ENCODE results near the gene LNX1.

The LNX1 gene

DNA sequence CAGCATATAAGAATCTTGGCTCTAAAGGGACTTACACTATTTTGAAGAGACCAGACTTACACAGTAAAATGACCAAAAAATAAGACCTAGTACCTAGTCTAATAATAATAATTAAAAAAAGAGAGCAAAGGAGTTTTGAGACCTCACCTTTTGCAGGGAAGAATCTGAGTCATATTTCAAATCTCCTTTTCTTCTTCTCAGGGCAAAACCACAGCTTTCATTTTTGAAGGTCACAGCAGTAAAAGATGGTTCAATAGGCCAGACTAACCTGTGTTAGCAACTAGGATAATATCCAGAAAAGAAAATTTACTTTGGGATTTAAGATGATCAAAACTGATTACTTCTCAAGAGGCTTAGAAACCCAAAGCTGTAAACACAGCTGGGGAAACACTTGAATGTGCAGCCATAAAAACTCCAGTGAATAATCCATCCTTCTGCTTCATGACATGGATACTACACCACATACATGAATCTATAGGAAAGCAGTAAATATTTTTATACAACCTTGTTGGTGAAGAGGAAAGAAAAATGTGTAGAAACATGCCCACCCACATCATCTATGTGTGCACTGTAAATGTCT lies 25.9 kb upstream of the LNX1 start:
- H3K4me1 ChIP-seq (ENCODE audit: insufficient read depth, low read length), result no peaks in the 10 kb centered on the region
- H3K4me3 ChIP-seq (ENCODE audit: low read length), result no peak overlapping the region
- no peaks in the 10 kb centered on the region for H3K27me3 ChIP-seq (ENCODE audit: insufficient read depth, low read length)
- no peak overlapping the region for H2AFZ ChIP-seq (ENCODE audit: low read depth, low read length)
- H3K9me3 ChIP-seq (ENCODE audit: low read length), result no peaks in the 10 kb centered on the region
- no peaks in the 10 kb centered on the region for H3K36me3 ChIP-seq (ENCODE audit: insufficient read depth, low read length)

DNA sequence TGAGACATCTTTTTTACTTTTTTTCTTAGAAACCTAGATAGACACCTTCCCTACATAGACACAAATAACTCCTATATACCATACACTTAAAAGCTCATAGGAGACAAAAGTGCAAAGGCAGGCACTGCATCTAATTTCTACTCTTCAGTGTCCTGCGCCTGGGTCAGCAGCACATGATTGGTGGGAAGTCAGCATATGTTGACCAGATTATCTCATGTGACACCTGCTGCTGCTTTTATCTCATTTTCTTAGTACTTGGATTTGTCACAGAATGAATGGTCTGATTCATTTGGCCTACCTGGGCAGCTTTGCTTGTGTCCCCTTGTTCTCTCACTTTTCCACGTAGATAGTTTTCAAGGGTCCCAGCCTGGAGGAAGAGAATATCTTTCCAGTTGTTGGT lies 24.9 kb upstream of the LNX1 start:
- no peaks in the 10 kb centered on the region for H3K9me3 ChIP-seq (ENCODE audit: low read length)
- H3K4me3 ChIP-seq (ENCODE audit: low read length), result no peak overlapping the region
- H2AFZ ChIP-seq (ENCODE audit: low read depth, low read length), result no peak overlapping the region
- no peaks in the 10 kb centered on the region for H3K4me1 ChIP-seq (ENCODE audit: insufficient read depth, low read length)
- no peaks in the 10 kb centered on the region for H3K27me3 ChIP-seq (ENCODE audit: insufficient read depth, low read length)
- H3K36me3 ChIP-seq (ENCODE audit: insufficient read depth, low read length), result no peaks in the 10 kb centered on the region

DNA sequence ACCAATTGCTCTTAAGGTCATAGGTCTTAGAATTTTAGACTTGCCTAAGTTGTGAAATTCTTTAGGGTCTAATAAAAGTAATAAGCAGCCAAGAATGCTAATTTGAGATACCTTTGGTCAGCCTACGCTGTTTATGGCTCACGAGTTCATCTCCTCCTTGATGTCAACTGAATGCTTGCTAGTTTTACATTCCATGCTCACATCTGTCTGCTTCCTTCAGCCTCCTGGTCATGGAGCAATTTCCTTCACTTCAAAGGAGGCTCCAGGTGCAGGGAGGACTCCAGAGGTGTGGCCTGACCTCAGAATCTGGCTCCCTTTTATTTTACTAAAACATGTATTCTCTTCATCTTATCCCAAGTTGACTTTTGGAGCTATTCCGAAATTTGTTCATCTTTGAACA lies 23.3 kb upstream of the LNX1 start:
- Histone ChIP-seq H2AFZ (ENCODE audit: low read depth, low read length) (no peak overlapping the region), H3K4me3 (ENCODE audit: low read length) (no peak overlapping the region), H3K9me3 (ENCODE audit: low read length) (no peaks in the 10 kb centered on the region), H3K27me3 (ENCODE audit: insufficient read depth, low read length) (no peaks in the 10 kb centered on the region), H3K4me1 (ENCODE audit: insufficient read depth, low read length) (no peaks in the 10 kb centered on the region), H3K36me3 (ENCODE audit: insufficient read depth, low read length) (no peaks in the 10 kb centered on the region)

- H3K9me3 ChIP-seq (ENCODE audit: low read length), result no peaks in the 10 kb centered on the region
- H3K4me1 ChIP-seq (ENCODE audit: insufficient read depth, low read length), result no peaks in the 10 kb centered on the region
- no peaks in the 10 kb centered on the region for H3K36me3 ChIP-seq (ENCODE audit: insufficient read depth, low read length)
- no peaks in the 10 kb centered on the region for H3K27me3 ChIP-seq (ENCODE audit: insufficient read depth, low read length)
- H2AFZ ChIP-seq (ENCODE audit: low read depth, low read length), result no peak overlapping the region
- no peak overlapping the region for H3K4me3 ChIP-seq (ENCODE audit: low read length)
Measured at GRCh38 chr4:53613428-53613827, 22.1 kb upstream of the LNX1 start.

GRCh38 chr4:53608649-53609048 lies 17.4 kb upstream of the LNX1 start:
- Histone ChIP-seq H3K36me3 (ENCODE audit: insufficient read depth, low read length) (no peaks in the 10 kb centered on the region), H3K27me3 (ENCODE audit: insufficient read depth, low read length) (no peaks in the 10 kb centered on the region), H3K4me1 (ENCODE audit: insufficient read depth, low read length) (no peaks in the 10 kb centered on the region), H2AFZ (ENCODE audit: low read depth, low read length) (no peak overlapping the region), H3K4me3 (ENCODE audit: low read length) (no peak overlapping the region), H3K9me3 (ENCODE audit: low read length) (no peaks in the 10 kb centered on the region)

DNA sequence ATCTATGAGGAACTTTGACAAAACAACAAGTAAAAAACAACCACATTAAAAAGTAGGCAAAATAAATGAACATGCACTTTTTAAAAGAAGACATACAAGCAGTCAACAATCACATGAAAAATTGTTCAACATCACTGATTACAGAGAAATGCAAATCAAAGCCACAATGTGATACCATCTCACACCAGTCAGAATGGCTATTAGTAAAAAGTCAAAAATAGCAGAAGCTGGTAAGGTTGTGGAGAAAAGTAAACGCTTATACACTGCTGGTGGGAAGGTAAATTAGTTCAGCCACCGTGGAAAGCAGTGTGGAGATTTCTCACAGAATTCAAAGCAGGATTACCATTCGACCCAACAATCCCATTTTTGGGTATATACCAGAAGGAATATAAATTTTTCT lies 17.0 kb upstream of the LNX1 start:
- no peaks in the 10 kb centered on the region for H3K9me3 ChIP-seq (ENCODE audit: low read length)
- H2AFZ ChIP-seq (ENCODE audit: low read depth, low read length), result no peak overlapping the region
- H3K4me3 ChIP-seq (ENCODE audit: low read length), result no peak overlapping the region
- H3K4me1 ChIP-seq (ENCODE audit: insufficient read depth, low read length), result no peaks in the 10 kb centered on the region
- no peaks in the 10 kb centered on the region for H3K36me3 ChIP-seq (ENCODE audit: insufficient read depth, low read length)
- H3K27me3 ChIP-seq (ENCODE audit: insufficient read depth, low read length), result no peaks in the 10 kb centered on the region

GRCh38 chr4:53605783-53606182 lies 14.5 kb upstream of the LNX1 start:
- H2AFZ ChIP-seq (ENCODE audit: low read depth, low read length), result no peak overlapping the region
- H3K4me3 ChIP-seq (ENCODE audit: low read length), result no peak overlapping the region

DNA sequence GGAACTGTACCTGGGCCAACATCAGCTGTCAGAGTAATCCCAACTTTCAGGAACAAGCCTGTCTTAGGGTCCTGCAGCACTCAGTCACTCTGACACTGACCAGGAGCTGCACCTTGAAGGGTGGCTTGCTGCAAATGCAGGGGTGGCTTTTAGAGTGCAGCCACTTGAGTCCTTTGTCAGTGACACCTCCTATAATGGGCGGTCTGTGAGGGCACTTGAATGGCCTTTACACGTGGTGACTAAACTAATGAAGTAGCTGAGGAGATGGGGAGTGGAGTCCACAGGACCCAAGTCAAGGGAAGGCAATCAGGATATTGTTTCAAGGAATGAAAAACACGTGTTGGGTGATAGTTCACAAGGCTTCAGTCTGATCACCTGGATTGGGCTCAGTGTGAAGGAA lies 11.1 kb upstream of the LNX1 start:
- H3K4me3 ChIP-seq (ENCODE audit: low read length), result no peak overlapping the region
- H2AFZ ChIP-seq (ENCODE audit: low read depth, low read length), result no peak overlapping the region
- H3K9me3 ChIP-seq (ENCODE audit: low read length), result no peaks in the 10 kb centered on the region
- H3K4me1 ChIP-seq (ENCODE audit: insufficient read depth, low read length), result no peaks in the 10 kb centered on the region
- no peaks in the 10 kb centered on the region for H3K27me3 ChIP-seq (ENCODE audit: insufficient read depth, low read length)
- no peaks in the 10 kb centered on the region for H3K36me3 ChIP-seq (ENCODE audit: insufficient read depth, low read length)

More at GRCh38 chr4:53605783-53606182, 14.5 kb upstream of the LNX1 start:
- H3K9me3 ChIP-seq (ENCODE audit: low read length), result no peaks in the 10 kb centered on the region
- H3K27me3 ChIP-seq (ENCODE audit: insufficient read depth, low read length), result no peaks in the 10 kb centered on the region
- no peaks in the 10 kb centered on the region for H3K36me3 ChIP-seq (ENCODE audit: insufficient read depth, low read length)
- no peaks in the 10 kb centered on the region for H3K4me1 ChIP-seq (ENCODE audit: insufficient read depth, low read length)

GRCh38 chr4:53601251-53601764 lies 10.0 kb upstream of the LNX1 start:
- no peaks in the 10 kb centered on the region for H3K36me3 ChIP-seq (ENCODE audit: insufficient read depth, low read length)
- no peaks in the 10 kb centered on the region for H3K27me3 ChIP-seq (ENCODE audit: insufficient read depth, low read length)
- H2AFZ ChIP-seq (ENCODE audit: low read depth, low read length), result no peak overlapping the region
- no peaks in the 10 kb centered on the region for H3K4me1 ChIP-seq (ENCODE audit: insufficient read depth, low read length)
- no peaks in the 10 kb centered on the region for H3K9me3 ChIP-seq (ENCODE audit: low read length)
- H3K4me3 ChIP-seq (ENCODE audit: low read length), result no peak overlapping the region

- no peak overlapping the region for H2AFZ ChIP-seq (ENCODE audit: low read depth, low read length)
- no peaks in the 10 kb centered on the region for H3K36me3 ChIP-seq (ENCODE audit: insufficient read depth, low read length)
- no peaks in the 10 kb centered on the region for H3K4me1 ChIP-seq (ENCODE audit: insufficient read depth, low read length)
- H3K27me3 ChIP-seq (ENCODE audit: insufficient read depth, low read length), result no peaks in the 10 kb centered on the region
- H3K9me3 ChIP-seq (ENCODE audit: low read length), result no peaks in the 10 kb centered on the region
- no peak overlapping the region for H3K4me3 ChIP-seq (ENCODE audit: low read length)
Measured at GRCh38 chr4:53599632-53600031, 8.3 kb upstream of the LNX1 start.

GRCh38 chr4:53598901-53599300 lies 7.6 kb upstream of the LNX1 start:
- no peaks in the 10 kb centered on the region for H3K4me1 ChIP-seq (ENCODE audit: insufficient read depth, low read length)
- no peak overlapping the region for H3K4me3 ChIP-seq (ENCODE audit: low read length)
- H3K36me3 ChIP-seq (ENCODE audit: insufficient read depth, low read length), result no peaks in the 10 kb centered on the region
- no peaks in the 10 kb centered on the region for H3K9me3 ChIP-seq (ENCODE audit: low read length)
- no peak overlapping the region for H2AFZ ChIP-seq (ENCODE audit: low read depth, low read length)
- H3K27me3 ChIP-seq (ENCODE audit: insufficient read depth, low read length), result no peaks in the 10 kb centered on the region

DNA sequence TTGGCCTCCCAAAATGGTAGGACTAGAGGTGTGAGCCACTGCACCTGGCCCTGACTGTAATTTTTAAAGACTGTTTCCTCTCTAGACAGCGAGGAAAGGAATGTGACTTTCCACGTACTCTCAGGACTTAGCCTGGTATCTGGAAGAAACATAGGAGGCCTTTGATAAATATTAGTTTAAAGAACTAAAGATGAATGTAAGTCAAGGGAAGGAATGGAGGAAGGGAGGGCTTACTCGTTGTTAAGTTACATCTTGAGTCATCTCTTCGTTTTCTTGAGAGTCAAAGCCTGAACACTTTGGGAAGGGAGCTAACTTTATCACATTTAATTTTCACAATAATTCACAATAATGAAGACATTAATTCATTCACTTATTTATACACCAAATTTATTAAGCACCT lies 7.2 kb upstream of the LNX1 start:
- no peak overlapping the region for H2AFZ ChIP-seq (ENCODE audit: low read depth, low read length)
- no peaks in the 10 kb centered on the region for H3K36me3 ChIP-seq (ENCODE audit: insufficient read depth, low read length)
- H3K4me3 ChIP-seq (ENCODE audit: low read length), result no peak overlapping the region
- H3K9me3 ChIP-seq (ENCODE audit: low read length), result no peaks in the 10 kb centered on the region
- H3K27me3 ChIP-seq (ENCODE audit: insufficient read depth, low read length), result no peaks in the 10 kb centered on the region
- H3K4me1 ChIP-seq (ENCODE audit: insufficient read depth, low read length), result no peaks in the 10 kb centered on the region

- H3K27me3 ChIP-seq (ENCODE audit: insufficient read depth, low read length), result no peaks in the 10 kb centered on the region
- H3K4me1 ChIP-seq (ENCODE audit: insufficient read depth, low read length), result no peaks in the 10 kb centered on the region
Measured at GRCh38 chr4:53596901-53597300, 5.6 kb upstream of the LNX1 start.

DNA sequence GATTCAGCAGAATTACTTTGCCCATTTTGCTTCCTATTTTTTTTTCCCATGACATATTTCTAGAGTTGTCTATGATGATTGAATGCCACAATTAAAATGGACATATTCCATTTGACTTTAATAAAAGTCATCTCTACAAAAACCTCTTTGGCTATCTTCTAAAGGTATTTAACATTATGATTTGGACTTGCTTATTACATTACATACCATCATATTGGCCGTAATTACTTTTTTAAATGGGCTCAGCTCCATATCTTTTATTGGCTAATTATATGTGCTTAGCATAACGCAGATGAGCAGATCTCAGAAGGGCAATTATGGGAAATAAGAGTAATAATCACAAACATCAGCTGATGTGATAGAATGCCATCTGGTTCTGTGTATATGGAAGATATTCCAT lies 4.5 kb upstream of the LNX1 start:
- H3K4me3 ChIP-seq (ENCODE audit: low read length), result no peak overlapping the region
- no peak overlapping the region for H2AFZ ChIP-seq (ENCODE audit: low read depth, low read length)
- H3K27me3 ChIP-seq (ENCODE audit: insufficient read depth, low read length), result no peaks in the 10 kb centered on the region
- no peaks in the 10 kb centered on the region for H3K4me1 ChIP-seq (ENCODE audit: insufficient read depth, low read length)
- H3K36me3 ChIP-seq (ENCODE audit: insufficient read depth, low read length), result no peaks in the 10 kb centered on the region
- no peaks in the 10 kb centered on the region for H3K9me3 ChIP-seq (ENCODE audit: low read length)

More at GRCh38 chr4:53596901-53597300, 5.6 kb upstream of the LNX1 start:
- Histone ChIP-seq H3K9me3 (ENCODE audit: low read length) (no peaks in the 10 kb centered on the region), H3K36me3 (ENCODE audit: insufficient read depth, low read length) (no peaks in the 10 kb centered on the region), H2AFZ (ENCODE audit: low read depth, low read length) (no peak overlapping the region), H3K4me3 (ENCODE audit: low read length) (no peak overlapping the region)
